PC-3 (cell line): ENCODE results near the gene FES. TPM values are rescaled to one million over a fixed set of nuclear protein-coding genes. Genes with fewer than 3 reads are reported as not detected.
"Not testable (repeated sequence)": the region's sequence is repeated elsewhere in the genome, so short reads cannot be mapped to it uniquely, and the experiment has no call there.

Experiments
- ATAC-seq: fragments of 200-7000 bp; cut with Tn5 transposase; 2 replicates; pipeline ENCODE4 v1.9.1; 2020; ENCODE audit warnings: mild to moderate bottlenecking, moderate library complexity
- BruUV-seq: library from RNA; stranded (reverse); fragments of 400-500 nt; replicated peaks from 2 replicates; lab custom pipeline; 2021; lab: Mats Ljungman, UMichigan
- CTCF ChIA-PET: fragments of 300-600 bp; sonication (Branson Sonifier 250); formaldehyde crosslinking; loops from one replicate; lab custom pipeline; 2022; ENCODE audit warnings: antibody characterized with exemption; lab: Charles Lee
- POLR2A ChIA-PET: fragments of 300-600 bp; sonication (Branson Sonifier 250); formaldehyde crosslinking; loops from one replicate; lab custom pipeline; 2022; ENCODE audit warnings: antibody characterized with exemption; ENCODE audit not compliant: unreplicated experiment; lab: Charles Lee
- DNase-seq: peaks from one replicate; pipeline ENCODE4 v3.0.0-alpha.2; 2015
- H2AFZ ChIP-seq: fragments of 300-600 bp; sonication (generic); 2 replicates; pipeline ENCODE4 v1.6.0; 2016; ENCODE audit warnings: antibody characterized with exemption, low read length
- H3F3A ChIP-seq: fragments of 300-600 bp; sonication (generic); one replicate; pipeline ENCODE4 v1.6.0; 2017; ENCODE audit warnings: antibody characterized with exemption, low read length, control low read depth, mild to moderate bottlenecking; ENCODE audit not compliant: unreplicated experiment
- H3K27ac ChIP-seq: fragments of 300-600 bp; sonication (generic); 2 replicates; pipeline ENCODE4 v1.5.1; 2016; ENCODE audit warnings: mild to moderate bottlenecking, low read length
- H3K27me3 ChIP-seq: fragments of 300-600 bp; sonication (generic); 2 replicates; pipeline ENCODE4 v1.6.1; 2016; ENCODE audit warnings: low read length, mixed read lengths
- H3K36me3 ChIP-seq: fragments of 300-600 bp; sonication (generic); 2 replicates; pipeline ENCODE4 v1.6.1; 2016; ENCODE audit warnings: low read depth, mixed run types, low read length, mixed read lengths
- H3K4me1 ChIP-seq: fragments of 300-600 bp; sonication (generic); 2 replicates; pipeline ENCODE4 v1.5.1; 2016; ENCODE audit warnings: low read length; ENCODE audit not compliant: insufficient read depth
- H3K4me2 ChIP-seq: fragments of 300-600 bp; sonication (generic); 2 replicates; pipeline ENCODE4 v1.6.0; 2016; ENCODE audit warnings: low read length
- H3K4me3 ChIP-seq: fragments of 300-600 bp; sonication (generic); 2 replicates; pipeline ENCODE4 v1.5.1; 2016; ENCODE audit warnings: mild to moderate bottlenecking, low read length, mixed read lengths
- H3K79me2 ChIP-seq: fragments of 300-600 bp; sonication (generic); 2 replicates; pipeline ENCODE4 v1.6.1; 2017; ENCODE audit warnings: low read length, mixed read lengths
- H3K9ac ChIP-seq: fragments of 300-600 bp; sonication (generic); 2 replicates; pipeline ENCODE4 v1.6.0; 2016; ENCODE audit warnings: mild to moderate bottlenecking, low read length
- H3K9me2 ChIP-seq: fragments of 300-600 bp; sonication (generic); replicated peaks from 2 replicates; pipeline ENCODE4 v1.6.1; 2016; ENCODE audit warnings: mixed run types, low read length, mixed read lengths
- H3K9me3 ChIP-seq: fragments of 300-600 bp; sonication (generic); 2 replicates; pipeline ENCODE4 v1.6.1; 2016; ENCODE audit warnings: low read length, mixed read lengths
- H4K20me1 ChIP-seq: fragments of 300-600 bp; sonication (generic); 2 replicates; pipeline ENCODE4 v1.6.1; 2016; ENCODE audit warnings: low read length, mixed read lengths
- CTCF ChIP-seq: fragments of 300-600 bp; sonication (generic); conservative IDR thresholded peaks from 2 replicates; pipeline ENCODE4 v1.5.1; 2017; ENCODE audit warnings: antibody characterized with exemption, low read depth, mild to moderate bottlenecking, low read length
- EZH2 ChIP-seq: fragments of 300-600 bp; sonication (generic); IDR thresholded peaks from one replicate; pipeline ENCODE4 v1.6.1; 2017; ENCODE audit warnings: antibody characterized with exemption, mild to moderate bottlenecking, low read length; ENCODE audit not compliant: unreplicated experiment
- EZH2phosphoT487 ChIP-seq: fragments of 300-600 bp; sonication (generic); IDR thresholded peaks from 2 replicates; pipeline ENCODE4 v1.6.1; 2018; ENCODE audit warnings: mild to moderate bottlenecking, antibody characterized with exemption, low read length, borderline replicate concordance
- intact Hi-C: fragments of 100-400 bp; cut with micrococcal nuclease; formaldehyde crosslinking; loops from 2 replicates; pipeline ENCODE4 v1.9.0; 2023
- total RNA-seq: library from RNA; depleted of rRNA; stranded (reverse); fragments of >200 nt; gene quantifications from 2 replicates; pipeline ENCODE4 v1.2.3, GENCODE V29; 2014

FES gene
- total RNA-seq, 1 experiment from 2014 or later = 2.8 TPM

- BruUV-seq = no TSS peak
- Histone ChIP-seq H3F3A (no peaks in the 10 kb centered on the region), H3K36me3 (no peaks in the 10 kb centered on the region), H3K27ac (no peak overlapping the region), H3K79me2 (no peaks in the 10 kb centered on the region), H3K9me2 (no peaks in the 10 kb centered on the region), H3K4me1 (no peaks in the 10 kb centered on the region), H3K4me2 (no peak overlapping the region), H3K4me3 (no peak overlapping the region), H4K20me1 (no peaks in the 10 kb centered on the region), H3K27me3 (no peaks in the 10 kb centered on the region), H3K9ac (no peak overlapping the region), H2AFZ (no peak overlapping the region), H3K9me3 (no peaks in the 10 kb centered on the region)
- ChIA-PET CTCF (no interaction called here), POLR2A (no interaction called here)
- TF ChIP-seq CTCF = no peak
- intact Hi-C loops = no loop called here
- ATAC-seq = no peak
- no peak for DNase-seq
Observed at GRCh38 chr15:90918034-90918788, 33.9 kb downstream of the FES start.

GRCh38 chr15:90918835-90919234 lies 34.5 kb downstream of the FES start:
- H3K27ac ChIP-seq = no peak overlapping the region
- H3K9me2 ChIP-seq = no peaks in the 10 kb centered on the region
- no peaks in the 10 kb centered on the region for H3F3A ChIP-seq
- no peaks in the 10 kb centered on the region for H3K9me3 ChIP-seq
- H2AFZ ChIP-seq = no peak overlapping the region
- ChIA-PET POLR2A (no interaction called here), CTCF (no interaction called here)
- H3K9ac ChIP-seq = no peak overlapping the region
- intact Hi-C loops = no loop called here
- no peak overlapping the region for H3K4me2 ChIP-seq
- no peaks in the 10 kb centered on the region for H3K27me3 ChIP-seq
- BruUV-seq = no TSS peak
- ATAC-seq = no peak
- no peak overlapping the region for H3K4me3 ChIP-seq
- H3K36me3 ChIP-seq = no peaks in the 10 kb centered on the region
- H4K20me1 ChIP-seq = no peaks in the 10 kb centered on the region
- no peaks in the 10 kb centered on the region for H3K4me1 ChIP-seq
- no peaks in the 10 kb centered on the region for H3K79me2 ChIP-seq
- DNase-seq = no peak
- TF ChIP-seq EZH2 (no peak), CTCF (no peak), EZH2phosphoT487 (no peak)

- ChIA-PET CTCF (no interaction called here), POLR2A (no interaction called here)
- BruUV-seq = no TSS peak
- no peak overlapping the region for H3K27ac ChIP-seq
- DNase-seq = no peak
- no peaks in the 10 kb centered on the region for H3K9me3 ChIP-seq
- H3K9me2 ChIP-seq = no peaks in the 10 kb centered on the region
- H3K36me3 ChIP-seq = no peaks in the 10 kb centered on the region
- H3K4me1 ChIP-seq = no peaks in the 10 kb centered on the region
- intact Hi-C loops = no loop called here
- no peak overlapping the region for H3K4me3 ChIP-seq
- no peaks in the 10 kb centered on the region for H3K79me2 ChIP-seq
- no peak for TF ChIP-seq EZH2phosphoT487
- no peak for TF ChIP-seq CTCF
- no peak for TF ChIP-seq EZH2
- no peak overlapping the region for H3K9ac ChIP-seq
- H4K20me1 ChIP-seq = no peaks in the 10 kb centered on the region
- H2AFZ ChIP-seq = no peak overlapping the region
- no peak for ATAC-seq
- H3K27me3 ChIP-seq = no peaks in the 10 kb centered on the region
- no peaks in the 10 kb centered on the region for H3F3A ChIP-seq
- H3K4me2 ChIP-seq = no peak overlapping the region
Observed at GRCh38 chr15:90921887-90922286, 37.6 kb downstream of the FES start.

GRCh38 chr15:90922712-90923322 lies 38.5 kb downstream of the FES start:
- H4K20me1 ChIP-seq, H3K36me3 ChIP-seq, DNase-seq, BruUV-seq, ATAC-seq, H3K79me2 ChIP-seq, H3K27ac ChIP-seq, H3K9ac ChIP-seq, intact Hi-C loops, POLR2A ChIA-PET, H3K9me2 ChIP-seq, H3F3A ChIP-seq, H3K4me1 ChIP-seq, H3K4me3 ChIP-seq, H3K4me2 ChIP-seq, H3K27me3 ChIP-seq, H3K9me3 ChIP-seq, CTCF ChIA-PET, H2AFZ ChIP-seq: not testable (repeated sequence)
